B cell (primary cell): ENCODE data around the gene PRKAR1A. TPM values are rescaled to one million over a fixed set of nuclear protein-coding genes. Genes with fewer than 3 reads are reported as not detected.

ENCODE experiments used
- ATAC-seq: fragments of 200-7000 bp; cut with Tn5 transposase; one replicate; pipeline ENCODE4 v1.10.0; 2021; ENCODE audit warnings: low read depth, mild to moderate bottlenecking, moderate number of reproducible peaks, moderate library complexity
- CTCF ChIA-PET: fragments of 350-600 bp; sonication (Branson Sonifier 250); formaldehyde crosslinking; loops from one replicate; lab custom pipeline; 2021; ENCODE audit warnings: antibody characterized with exemption, inconsistent platforms; lab: Charles Lee
- POLR2A ChIA-PET: fragments of 350-600 bp; sonication (Branson Sonifier 250); formaldehyde crosslinking; loops from one replicate; lab custom pipeline; 2021; ENCODE audit warnings: antibody characterized with exemption; lab: Charles Lee
- DNase-seq: peaks from one replicate; pipeline ENCODE4 v3.0.0; 2013
- H2AFZ ChIP-seq: 2 replicates; pipeline ENCODE4 v1.6.1; 2012; ENCODE audit warnings: mild to moderate bottlenecking, low read depth, low read length; ENCODE audit not compliant: insufficient read depth, poor library complexity, severe bottlenecking
- H3K27ac ChIP-seq, 2 donors: 1 replicate in 1 of 2; 2 replicates in 1 of 2; pipeline ENCODE4 v1.5.1; 2012 to 2013; ENCODE audit warnings: low read length in 2 of 2, mild to moderate bottlenecking in 2 of 2, moderate library complexity in 1 of 2
- H3K27me3 ChIP-seq, 4 experiments: fragments of 200-600 bp in 1 of 4; sonication (generic) in 1 of 4; replicated peaks in 1 of 4; 1 replicate in 2 of 4; 2 replicates in 2 of 4; pipeline versions ENCODE4 v1.6.1 to v1.7.0; 2013 to 2016; ENCODE audit warnings: low read length in 3 of 4, mild to moderate bottlenecking in 2 of 4, mixed read lengths in 1 of 4, moderate library complexity in 1 of 4; ENCODE audit not compliant: insufficient read depth in 4 of 4, control insufficient read depth in 3 of 4; ENCODE audit errors: control extremely low read depth in 1 of 4
- H3K36me3 ChIP-seq, 2 experiments: replicated peaks in 1 of 2; 1 replicate in 1 of 2; 2 replicates in 1 of 2; pipeline versions ENCODE4 v1.6.1 to v1.7.1; 2013; ENCODE audit warnings: low read length in 1 of 2; ENCODE audit not compliant: insufficient read depth in 2 of 2, control insufficient read depth in 1 of 2; ENCODE audit errors: control extremely low read depth in 1 of 2, extremely low read depth in 1 of 2
- H3K4me1 ChIP-seq, 2 donors: fragments of 200-600 bp in 1 of 2; sonication (generic) in 1 of 2; 1 replicate in 1 of 2; 2 replicates in 1 of 2; pipeline versions ENCODE4 v1.5.1 to v1.6.1; 2013 to 2017; ENCODE audit warnings: low read length in 2 of 2; ENCODE audit not compliant: control insufficient read depth in 2 of 2, insufficient read depth in 2 of 2
- H3K4me2 ChIP-seq: replicated peaks from 2 replicates; pipeline ENCODE3; 2012; ENCODE audit warnings: mild to moderate bottlenecking, low read depth, low read length; ENCODE audit not compliant: poor library complexity, severe bottlenecking
- H3K4me3 ChIP-seq, 5 experiments: fragments of 200-600 bp in 1 of 5; sonication (generic) in 1 of 5; 1 replicate in 3 of 5; 2 replicates in 2 of 5; pipeline versions ENCODE4 v1.5.1 to v1.7.0; 2011 to 2016; ENCODE audit warnings: low read length in 4 of 5, mild to moderate bottlenecking in 4 of 5, low read depth in 2 of 5, control low read depth in 1 of 5, moderate library complexity in 1 of 5; ENCODE audit not compliant: insufficient read depth in 1 of 5; ENCODE audit errors: control extremely low read depth in 1 of 5, extremely low read depth in 1 of 5
- H3K79me2 ChIP-seq: fragments of 200-600 bp; sonication (generic); one replicate; pipeline ENCODE4 v1.6.0; 2016; ENCODE audit warnings: low read length; ENCODE audit not compliant: control insufficient read depth, insufficient read depth
- H3K9ac ChIP-seq: fragments of 200-600 bp; sonication (generic); 2 replicates; pipeline ENCODE4 v1.6.1; 2017; ENCODE audit warnings: mild to moderate bottlenecking, low read length, moderate library complexity
- H3K9me3 ChIP-seq, 3 donors: one replicate each; pipeline versions ENCODE4 v1.6.1 to v1.7.1; 2013; ENCODE audit warnings: low read length in 2 of 3; ENCODE audit not compliant: control insufficient read depth in 2 of 3, insufficient read depth in 1 of 3; ENCODE audit errors: control extremely low read depth in 1 of 3
- H4K20me1 ChIP-seq: 2 replicates; pipeline ENCODE4 v1.6.0; 2012; ENCODE audit warnings: mild to moderate bottlenecking, low read length; ENCODE audit not compliant: insufficient read depth, control insufficient read depth, poor library complexity, severe bottlenecking
- H3K27ac Mint-ChIP-seq: one replicate; pipeline ENCODE4 v1.8.0; 2021; ENCODE audit warnings: mixed read lengths
- H3K27me3 Mint-ChIP-seq: one replicate; pipeline ENCODE4 v1.8.0; 2021; ENCODE audit warnings: mixed read lengths
- H3K4me1 Mint-ChIP-seq: one replicate; pipeline ENCODE4 v1.8.0; 2021; ENCODE audit warnings: mixed read lengths
- H3K4me3 Mint-ChIP-seq: one replicate; pipeline ENCODE4 v1.8.0; 2021; ENCODE audit warnings: mixed read lengths
- H3K9me3 Mint-ChIP-seq: one replicate; pipeline ENCODE4 v1.8.0; 2022; ENCODE audit warnings: mixed read lengths; ENCODE audit not compliant: insufficient read depth
- EZH2 ChIP-seq: IDR thresholded peaks from 2 replicates; pipeline ENCODE4 v1.6.1; 2012; ENCODE audit warnings: borderline replicate concordance, low read depth, mild to moderate bottlenecking, moderate library complexity, low read length; ENCODE audit not compliant: insufficient read depth, poor library complexity, severe bottlenecking
- WGBS: methylation state at CpG from one replicate; pipeline ENCODE4 v1.1.5; 2013; ENCODE audit warnings: missing lambda C conversion rate; ENCODE audit not compliant: insufficient coverage; 5-methylcytosine and 5-hydroxymethylcytosine counted together
- intact Hi-C: fragments of 100-400 bp; cut with micrococcal nuclease; formaldehyde crosslinking; loops from one replicate; pipeline ENCODE4 v1.10.0; 2022
- polyA plus RNA-seq: library from polyadenylated mRNA; depleted of rRNA; stranded (reverse); fragments of >200 nt; gene quantifications from 2 replicates; pipeline ENCODE4 v1.2.3, GENCODE V29; 2012
- total RNA-seq, 2 donors: library from RNA; stranded (reverse); fragments of 120-200 nt in 1 of 2; gene quantifications; 1 replicate in 1 of 2; 2 replicates in 1 of 2; pipeline versions ENCODE4 v1.2.3 to v1.2.4, GENCODE V29; 2013 to 2022
- TF ChIP-seq, protein P1 (sequence below): fragments of 200-600 bp; IDR thresholded peaks from one replicate; pipeline ENCODE4 v1.8.0; 2022; ENCODE audit warnings: antibody characterized with exemption, mild to moderate bottlenecking

Gene PRKAR1A
- total and polyA plus RNA-seq, 2 donors (not counting 1 experiment from before 2014, with no cell fraction given), result 63.1 to 296 TPM

DNA sequence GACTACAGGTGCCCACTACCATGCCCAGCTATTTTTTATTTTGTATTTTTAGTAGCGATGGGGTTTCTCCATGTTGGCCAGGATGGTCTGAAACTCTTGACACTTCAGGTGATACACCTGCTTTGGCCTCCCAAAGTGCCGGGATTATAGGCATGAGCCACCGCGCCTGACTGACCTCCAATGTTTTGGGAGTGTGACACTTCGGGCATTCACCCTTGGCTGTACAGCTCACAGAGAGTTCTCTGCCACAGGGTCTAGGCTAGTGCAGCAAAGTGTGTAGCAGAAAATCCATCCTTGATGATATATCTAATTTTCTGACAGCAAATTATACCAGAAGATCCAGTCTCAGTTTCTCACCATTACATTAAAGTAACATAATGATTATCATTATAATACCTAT, 74.8 kb downstream of the PRKAR1A start:
- 100% methylated on average over 2 of the region's 5 CpGs for WGBS
- POLR2A ChIA-PET, result no interaction called here
- Mint-ChIP-seq H3K27me3 (peaks cover 28% of the 10 kb centered on the region), H3K4me1 (no peaks in the 10 kb centered on the region), H3K27ac (no peak overlapping the region), H3K4me3 (no peak overlapping the region), H3K9me3 (no peaks in the 10 kb centered on the region)
- intact Hi-C loops, result no loop called here
- no peaks in the 10 kb centered on the region for H3K4me1 ChIP-seq
- CTCF ChIA-PET, result no interaction called here
- H3K9me3 ChIP-seq, result peaks cover 0 to 4% (median 0%) of the 10 kb centered on the region in 3 donors
- no peak for DNase-seq
- H3K27me3 ChIP-seq, result peaks cover 0 to 3% (median 0%) of the 10 kb centered on the region in 4 experiments
- H2AFZ ChIP-seq, result no peak overlapping the region
- H3K4me2 ChIP-seq, result no peak overlapping the region
- no peak overlapping the region for H3K27ac ChIP-seq
- no peaks in the 10 kb centered on the region for H3K36me3 ChIP-seq
- no peak for ATAC-seq
- TF ChIP-seq, protein P1, sequence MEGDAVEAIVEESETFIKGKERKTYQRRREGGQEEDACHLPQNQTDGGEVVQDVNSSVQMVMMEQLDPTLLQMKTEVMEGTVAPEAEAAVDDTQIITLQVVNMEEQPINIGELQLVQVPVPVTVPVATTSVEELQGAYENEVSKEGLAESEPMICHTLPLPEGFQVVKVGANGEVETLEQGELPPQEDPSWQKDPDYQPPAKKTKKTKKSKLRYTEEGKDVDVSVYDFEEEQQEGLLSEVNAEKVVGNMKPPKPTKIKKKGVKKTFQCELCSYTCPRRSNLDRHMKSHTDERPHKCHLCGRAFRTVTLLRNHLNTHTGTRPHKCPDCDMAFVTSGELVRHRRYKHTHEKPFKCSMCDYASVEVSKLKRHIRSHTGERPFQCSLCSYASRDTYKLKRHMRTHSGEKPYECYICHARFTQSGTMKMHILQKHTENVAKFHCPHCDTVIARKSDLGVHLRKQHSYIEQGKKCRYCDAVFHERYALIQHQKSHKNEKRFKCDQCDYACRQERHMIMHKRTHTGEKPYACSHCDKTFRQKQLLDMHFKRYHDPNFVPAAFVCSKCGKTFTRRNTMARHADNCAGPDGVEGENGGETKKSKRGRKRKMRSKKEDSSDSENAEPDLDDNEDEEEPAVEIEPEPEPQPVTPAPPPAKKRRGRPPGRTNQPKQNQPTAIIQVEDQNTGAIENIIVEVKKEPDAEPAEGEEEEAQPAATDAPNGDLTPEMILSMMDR, result no peak
- TF ChIP-seq EZH2, result no peak
- no peaks in the 10 kb centered on the region for H3K79me2 ChIP-seq
- no peaks in the 10 kb centered on the region for H4K20me1 ChIP-seq
- H3K9ac ChIP-seq, result no peak overlapping the region
- H3K4me3 ChIP-seq, result no peak overlapping the region

DNA sequence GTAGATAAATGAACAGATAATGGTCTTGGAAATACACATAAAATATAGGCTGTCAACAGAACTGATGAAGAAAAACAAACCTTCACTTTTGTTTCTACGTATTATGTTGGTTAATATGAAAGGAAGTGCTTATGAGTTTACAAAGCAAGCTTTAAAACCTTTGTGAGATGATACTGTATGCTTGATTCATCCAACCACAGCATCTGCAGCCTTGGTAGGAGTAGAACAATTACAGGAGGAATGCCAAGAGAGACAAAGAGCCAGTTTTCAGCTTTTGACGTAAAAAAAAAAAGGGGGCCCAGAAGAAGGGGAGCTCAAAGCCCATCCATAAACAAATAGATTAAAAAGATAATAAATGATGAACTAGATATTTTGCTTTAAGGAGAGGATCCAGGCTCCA, 75.6 kb downstream of the PRKAR1A start:
- H3K9ac ChIP-seq, result no peak overlapping the region
- H4K20me1 ChIP-seq, result no peaks in the 10 kb centered on the region
- H2AFZ ChIP-seq, result no peak overlapping the region
- H3K27ac ChIP-seq, result no peak overlapping the region
- ChIA-PET CTCF (no interaction called here), POLR2A (no interaction called here)
- H3K36me3 ChIP-seq, result no peaks in the 10 kb centered on the region
- no peak overlapping the region for H3K27ac Mint-ChIP-seq
- no peaks in the 10 kb centered on the region for H3K9me3 Mint-ChIP-seq
- ATAC-seq, result no peak
- TF ChIP-seq, protein P1, result no peak
- TF ChIP-seq EZH2, result no peak
- DNase-seq, result no peak
- no CpG with 5 or more reads among the region's 2 CpGs for WGBS
- no peak overlapping the region for H3K4me3 ChIP-seq
- intact Hi-C loops, result no loop called here
- no peaks in the 10 kb centered on the region for H3K79me2 ChIP-seq
- H3K4me2 ChIP-seq, result no peak overlapping the region
- H3K4me1 Mint-ChIP-seq, result no peaks in the 10 kb centered on the region
- H3K27me3 Mint-ChIP-seq, result peaks cover 30% of the 10 kb centered on the region
- H3K4me1 ChIP-seq, result no peaks in the 10 kb centered on the region
- H3K4me3 Mint-ChIP-seq, result no peak overlapping the region
- H3K27me3 ChIP-seq, result peaks cover 0 to 4% (median 0%) of the 10 kb centered on the region in 4 experiments
- H3K9me3 ChIP-seq, result peaks cover 0 to 4% (median 0%) of the 10 kb centered on the region in 3 donors
